Lower leg skin (tissue), 3 donors: ENCODE data around the gene NIPSNAP3A.

Source experiments
- POLR2A ChIP-seq, 2 donors: fragments of 450-650 bp; IDR thresholded peaks; one replicate each; pipeline ENCODE4 v1.6.1; 2016 to 2017; ENCODE audit warnings: antibody characterized with exemption in 2 of 2, mild to moderate bottlenecking in 1 of 2, moderate library complexity in 1 of 2
- TF ChIP-seq, protein P1 (sequence below), 3 donors: fragments of 450-650 bp; IDR thresholded peaks; one replicate each; pipeline ENCODE4 v1.5.1; 2016; ENCODE audit warnings: antibody characterized with exemption in 3 of 3, mild to moderate bottlenecking in 3 of 3, moderate library complexity in 2 of 3

DNA sequence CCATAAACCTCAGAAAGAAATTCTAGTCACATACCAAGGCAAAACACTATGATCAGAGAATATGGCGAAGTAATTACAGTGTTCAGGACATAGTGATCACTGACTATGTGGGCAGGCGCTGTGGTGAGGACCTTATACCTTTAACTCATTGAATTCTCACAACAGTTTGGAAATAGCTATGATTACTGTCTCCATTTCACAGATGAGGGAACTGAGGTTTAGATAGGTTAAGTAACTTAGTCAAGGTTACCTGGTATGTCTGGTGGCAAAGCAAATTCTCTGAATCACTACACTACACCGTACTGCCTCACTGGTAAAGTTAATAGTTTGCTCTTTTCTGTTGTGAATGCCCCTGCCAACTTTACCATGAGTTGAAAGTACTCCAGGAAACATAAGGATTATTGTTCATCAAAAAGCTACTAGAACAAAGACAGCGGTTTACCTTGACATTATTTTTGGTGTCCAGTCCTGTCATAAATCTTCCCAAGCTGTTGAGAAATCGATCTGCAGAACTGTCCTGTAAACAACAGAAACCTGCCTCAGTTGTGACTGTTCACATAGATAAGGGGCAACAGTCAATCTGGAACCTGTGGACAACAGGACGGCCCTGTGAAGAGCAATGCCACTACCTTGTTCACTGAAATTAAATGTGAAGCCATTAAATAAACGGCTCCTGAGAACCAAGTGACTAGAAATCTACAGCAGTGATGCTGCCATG lies 52.7 kb downstream of the NIPSNAP3A start:
- TF ChIP-seq POLR2A (IDR thresholded peaks at IDR 0.05) = no peak
- TF ChIP-seq, protein P1, sequence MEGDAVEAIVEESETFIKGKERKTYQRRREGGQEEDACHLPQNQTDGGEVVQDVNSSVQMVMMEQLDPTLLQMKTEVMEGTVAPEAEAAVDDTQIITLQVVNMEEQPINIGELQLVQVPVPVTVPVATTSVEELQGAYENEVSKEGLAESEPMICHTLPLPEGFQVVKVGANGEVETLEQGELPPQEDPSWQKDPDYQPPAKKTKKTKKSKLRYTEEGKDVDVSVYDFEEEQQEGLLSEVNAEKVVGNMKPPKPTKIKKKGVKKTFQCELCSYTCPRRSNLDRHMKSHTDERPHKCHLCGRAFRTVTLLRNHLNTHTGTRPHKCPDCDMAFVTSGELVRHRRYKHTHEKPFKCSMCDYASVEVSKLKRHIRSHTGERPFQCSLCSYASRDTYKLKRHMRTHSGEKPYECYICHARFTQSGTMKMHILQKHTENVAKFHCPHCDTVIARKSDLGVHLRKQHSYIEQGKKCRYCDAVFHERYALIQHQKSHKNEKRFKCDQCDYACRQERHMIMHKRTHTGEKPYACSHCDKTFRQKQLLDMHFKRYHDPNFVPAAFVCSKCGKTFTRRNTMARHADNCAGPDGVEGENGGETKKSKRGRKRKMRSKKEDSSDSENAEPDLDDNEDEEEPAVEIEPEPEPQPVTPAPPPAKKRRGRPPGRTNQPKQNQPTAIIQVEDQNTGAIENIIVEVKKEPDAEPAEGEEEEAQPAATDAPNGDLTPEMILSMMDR (IDR thresholded peaks at IDR 0.05) = no peak
